ENCODE data around the gene CCDC194.
A peak's percentile ranks its signal among the peaks of the same experiment; 100 is the strongest.
"Not testable (repeated sequence)": the region's sequence is repeated elsewhere in the genome, so short reads cannot be mapped to it uniquely, and the experiment has no call there.

Gene CCDC194

GRCh38 chr19:17365361-17365760, 28.6 kb downstream of the CCDC194 start:
- DNase-seq, result no peak

- DNase-seq, result not testable (repeated sequence)
Observed at GRCh38 chr19:17363852-17364605, 30.0 kb downstream of the CCDC194 start.

GRCh38 chr19:17359905-17360800, 33.8 kb downstream of the CCDC194 start:
- DNase-seq, result no peak

GRCh38 chr19:17358395-17358794, 35.6 kb downstream of the CCDC194 start:
- DNase-seq, result no peak

GRCh38 chr19:17357724-17358123, 36.3 kb downstream of the CCDC194 start:
- DNase-seq, result no peak

GRCh38 chr19:17357078-17357666, 36.8 kb downstream of the CCDC194 start:
- no peak for DNase-seq

GRCh38 chr19:17353386-17353785, 40.6 kb downstream of the CCDC194 start:
- DNase-seq, result no peak

- no peak for DNase-seq
Observed at GRCh38 chr19:17352608-17353280, 41.3 kb downstream of the CCDC194 start.

- DNase-seq, result no peak
Observed at GRCh38 chr19:17351815-17352435, 42.1 kb downstream of the CCDC194 start.

- no peak for DNase-seq
Observed at GRCh38 chr19:17348700-17349099, 45.3 kb downstream of the CCDC194 start.

- DNase-seq, result no peak
Observed at GRCh38 chr19:17347877-17348276, 46.1 kb downstream of the CCDC194 start.

GRCh38 chr19:17347361-17347760, 46.6 kb downstream of the CCDC194 start:
- DNase-seq, result no peak

GRCh38 chr19:17346109-17346671, 47.8 kb downstream of the CCDC194 start:
- DNase-seq, result peak; percentile 87

- DNase-seq, result no peak
Observed at GRCh38 chr19:17341845-17342244, 52.2 kb downstream of the CCDC194 start.

GRCh38 chr19:17341386-17341785, 52.6 kb downstream of the CCDC194 start:
- DNase-seq, result no peak

GRCh38 chr19:17340871-17341357, 53.1 kb downstream of the CCDC194 start:
- no peak for DNase-seq
